H7 (cell line): ENCODE results near the gene CALHM2. TPM values are rescaled to one million over a fixed set of nuclear protein-coding genes. Genes with fewer than 3 reads are reported as not detected.

Experiments
- DNase-seq: peaks from one replicate; pipeline ENCODE4 v3.0.0; 2012
- H3K27me3 ChIP-seq: 2 replicates; pipeline ENCODE4 v1.6.0; 2011; ENCODE audit warnings: mild to moderate bottlenecking, low read length; ENCODE audit not compliant: control insufficient read depth, insufficient read depth
- H3K36me3 ChIP-seq: replicated peaks from 2 replicates; pipeline ENCODE4 v1.5.1; 2011; ENCODE audit warnings: low read length; ENCODE audit not compliant: control insufficient read depth, insufficient read depth
- H3K4me3 ChIP-seq: 2 replicates; pipeline ENCODE4 v1.5.1; 2011; ENCODE audit warnings: low read depth, mild to moderate bottlenecking, control low read depth, low read length, moderate library complexity; ENCODE audit not compliant: insufficient read depth
- total RNA-seq: library from RNA; depleted of rRNA; stranded (reverse); fragments of >200 nt; shearing (Covaris generic); gene quantifications from 2 replicates; pipeline ENCODE4 v1.2.3, GENCODE V29; 2014; rRNA removed

Gene CALHM2
- total RNA-seq = 2.4 and 3.4 TPM in 2 replicates

GRCh38 chr10:103451831-103452505 is at the start of gene CALHM2:
Gene CALHM2, minus strand, starts transcription at chr10:103452370. Its CDS starts 2,429 bp downstream, at chr10:103449941.
- Histone ChIP-seq H3K36me3 (peaks cover 4% of the 10 kb centered on the region), H3K4me3 (peak within 1 kb of the TSS; percentile 42; the same call in 1 of the 2 replicates), H3K27me3 (no peaks in the 10 kb centered on the region)
- DNase-seq = peak; percentile 95

- no peak overlapping the region for H3K4me3 ChIP-seq
- DNase-seq = no peak
- peaks cover 2% of the 10 kb centered on the region; the same call in 1 of the 2 replicates for H3K27me3 ChIP-seq
- H3K36me3 ChIP-seq = no peaks in the 10 kb centered on the region
Observed at GRCh38 chr10:103501186-103501585, 49.0 kb upstream of the CALHM2 start.

GRCh38 chr10:103500481-103500880 is 48.3 kb upstream of the CALHM2 start:
- Histone ChIP-seq H3K27me3 (peaks cover 3% of the 10 kb centered on the region), H3K4me3 (no peak overlapping the region), H3K36me3 (no peaks in the 10 kb centered on the region)
- DNase-seq = no peak

- peaks cover 8% of the 10 kb centered on the region for H3K27me3 ChIP-seq
- H3K4me3 ChIP-seq = no peak overlapping the region
- peak; percentile 58 for DNase-seq
- H3K36me3 ChIP-seq = no peaks in the 10 kb centered on the region
Observed at GRCh38 chr10:103499881-103500280, 47.7 kb upstream of the CALHM2 start.

GRCh38 chr10:103498936-103499638 is 46.9 kb upstream of the CALHM2 start:
- Histone ChIP-seq H3K27me3 (peaks cover 16% of the 10 kb centered on the region), H3K4me3 (no peak overlapping the region), H3K36me3 (no peaks in the 10 kb centered on the region)
- DNase-seq = no peak

- no peak overlapping the region for H3K4me3 ChIP-seq
- no peaks in the 10 kb centered on the region for H3K36me3 ChIP-seq
- H3K27me3 ChIP-seq = peaks cover 30% of the 10 kb centered on the region
- no peak for DNase-seq
Observed at GRCh38 chr10:103497161-103497915, 45.2 kb upstream of the CALHM2 start.

- peaks cover 33% of the 10 kb centered on the region for H3K27me3 ChIP-seq
- no peak for DNase-seq
- H3K4me3 ChIP-seq = no peak overlapping the region
Observed at GRCh38 chr10:103495321-103495720, 43.2 kb upstream of the CALHM2 start.

GRCh38 chr10:103493916-103494877 is 42.0 kb upstream of the CALHM2 start:
- H3K4me3 ChIP-seq = peak overlapping the region; percentile 55
- peaks cover 33% of the 10 kb centered on the region for H3K27me3 ChIP-seq
- peak; percentile 82 for DNase-seq
- no peaks in the 10 kb centered on the region for H3K36me3 ChIP-seq

More at GRCh38 chr10:103495321-103495720, 43.2 kb upstream of the CALHM2 start:
- no peaks in the 10 kb centered on the region for H3K36me3 ChIP-seq

- peaks cover 33% of the 10 kb centered on the region for H3K27me3 ChIP-seq
- peak; percentile 91 for DNase-seq
Observed at GRCh38 chr10:103493362-103493915, 41.3 kb upstream of the CALHM2 start, which contains the start of gene NEURL1. Gene NEURL1, plus strand, starts transcription at chr10:103493705. Its CDS starts 683 bp downstream, at chr10:103494388.

GRCh38 chr10:103492655-103493261 is 40.6 kb upstream of the CALHM2 start:
- Histone ChIP-seq H3K36me3 (no peaks in the 10 kb centered on the region), H3K27me3 (peaks cover 33% of the 10 kb centered on the region), H3K4me3 (no peak overlapping the region; the same call in 1 of the 2 replicates)
- DNase-seq = no peak

More at GRCh38 chr10:103493362-103493915, 41.3 kb upstream of the CALHM2 start, which contains the start of gene NEURL1:
- peak within 1 kb of the TSS; percentile 55 for H3K4me3 ChIP-seq
- H3K36me3 ChIP-seq = no peaks in the 10 kb centered on the region

- DNase-seq = no peak
- peaks cover 31% of the 10 kb centered on the region for H3K27me3 ChIP-seq
Observed at GRCh38 chr10:103491729-103492364, 39.7 kb upstream of the CALHM2 start.

GRCh38 chr10:103490986-103491314 is 38.8 kb upstream of the CALHM2 start:
- no peaks in the 10 kb centered on the region for H3K36me3 ChIP-seq
- H3K4me3 ChIP-seq = no peak overlapping the region
- H3K27me3 ChIP-seq = peaks cover 31% of the 10 kb centered on the region
- DNase-seq = no peak

More at GRCh38 chr10:103491729-103492364, 39.7 kb upstream of the CALHM2 start:
- Histone ChIP-seq H3K36me3 (no peaks in the 10 kb centered on the region), H3K4me3 (no peak overlapping the region)

- Histone ChIP-seq H3K36me3 (no peaks in the 10 kb centered on the region), H3K27me3 (peaks cover 3% of the 10 kb centered on the region; the same call in 1 of the 2 replicates), H3K4me3 (no peak overlapping the region)
- DNase-seq = no peak
Observed at GRCh38 chr10:103487410-103487708, 35.2 kb upstream of the CALHM2 start.
